K562 (cell line): ENCODE results near the gene CDKN2D. TPM values are rescaled to one million over a fixed set of nuclear protein-coding genes. Genes with fewer than 3 reads are reported as not detected.

ENCODE experiments used
- EZH2 ChIP-seq: IDR thresholded peaks from 2 replicates; pipeline ENCODE4 v1.6.1; 2012; ENCODE audit warnings: low read depth, mild to moderate bottlenecking, inconsistent platforms, low read length, borderline replicate concordance
- HIVEP1 ChIP-seq: fragments of 250-450 bp; sonication (Bioruptor Pico); IDR thresholded peaks from 2 replicates; pipeline ENCODE4 v1.4.0; 2020; ENCODE audit warnings: mild to moderate bottlenecking
- HMGN3 ChIP-seq: IDR thresholded peaks from 2 replicates; pipeline ENCODE4 v1.6.1; 2011; ENCODE audit warnings: borderline replicate concordance, low read depth, mild to moderate bottlenecking, mixed read lengths, low read length; ENCODE audit not compliant: insufficient read length; ENCODE audit errors: extremely low read depth
- HSF4 ChIP-seq: fragments of 250-450 bp; sonication (Bioruptor Pico); IDR thresholded peaks from 2 replicates; pipeline ENCODE4 v2.1.2; 2022; ENCODE audit warnings: mild to moderate bottlenecking, moderate library complexity, borderline replicate concordance
- KLF16 ChIP-seq: IDR thresholded peaks from 2 replicates; pipeline ENCODE4 v1.6.1; 2016; ENCODE audit warnings: antibody characterized with exemption
- PHB ChIP-seq: fragments of 250-450 bp; sonication (Bioruptor Pico); IDR thresholded peaks from 2 replicates; pipeline ENCODE4 v1.5.0; 2021
- POLR2A ChIP-seq: fragments of 450-650 bp; conservative IDR thresholded peaks from 2 replicates; pipeline ENCODE4 v1.6.1; 2016
- SAFB ChIP-seq: fragments of 200-400 bp; formaldehyde crosslinking; IDR thresholded peaks from 2 replicates; pipeline ENCODE4 v1.6.1; 2017; ENCODE audit warnings: low read depth, low read length, borderline replicate concordance
- SMC3 ChIP-seq: conservative IDR thresholded peaks from 2 replicates; pipeline ENCODE4 v1.6.1; 2011; ENCODE audit warnings: low read depth, low read length, improper control_type of control experiment; ENCODE audit not compliant: insufficient read depth
- STAT5B ChIP-seq: fragments of 250-450 bp; sonication (Bioruptor Pico); IDR thresholded peaks from 2 replicates; pipeline ENCODE4 v1.8.0; 2021; ENCODE audit warnings: mild to moderate bottlenecking, inconsistent platforms
- ZNF274 ChIP-seq: IDR thresholded peaks from 2 replicates; pipeline ENCODE4 v1.6.1; 2011; ENCODE audit warnings: low read depth, mild to moderate bottlenecking, low read length, moderate library complexity, borderline replicate concordance
- ZNF431 ChIP-seq: sonication (generic); formaldehyde crosslinking; IDR thresholded peaks from 2 replicates; pipeline ENCODE4 v1.8.0; 2022; ENCODE audit warnings: mild to moderate bottlenecking, missing genetic modification reagents
- ZNF766 ChIP-seq: fragments of 200-800 bp; sonication (Bioruptor generic); conservative IDR thresholded peaks from 2 replicates; pipeline ENCODE4 v1.6.1; 2016; ENCODE audit warnings: missing genetic modification characterization, missing compliant biosample characterization
- polyA plus RNA-seq, 8 experiments: library from polyadenylated mRNA; depleted of rRNA in 4 of 8; stranded (reverse) in 5 of 8; unstranded in 3 of 8; fragments of >200 nt; fragmentation: Nextera tagmentation in 2 of 8; fragmentation: Illumina TruSeq in 1 of 8; extraction: Ambion mirVana in 2 of 8; extraction: Trizol in 1 of 8; gene quantifications; 2 replicates each; pipeline versions ENCODE4 v1.2.1 to v1.2.3, GENCODE V29; 2011 to 2014; ENCODE audit warnings: inconsistent platforms in 1 of 8, missing spikeins in 1 of 8
- total RNA-seq, 7 experiments: library from RNA; depleted of rRNA in 6 of 7; stranded (reverse); fragments of >200 nt in 6 of 7; fragmentation: Illumina TruSeq in 2 of 7; extraction: Trizol in 2 of 7; gene quantifications; 2 replicates each; pipeline versions ENCODE4 v1.2.1 to v1.2.3, GENCODE V29; 2011 to 2021; ENCODE audit warnings: low replicate concordance in 1 of 7
- TF ChIP-seq, protein P1 (sequence below): fragments of 450-650 bp; IDR thresholded peaks from 2 replicates; pipeline ENCODE4 v1.6.1; 2016; ENCODE audit warnings: low read depth, mild to moderate bottlenecking, moderate library complexity
- TF ChIP-seq, protein P2 (sequence below), 2 experiments: fragments of 450-650 bp; conservative IDR thresholded peaks; 2 replicates each; pipeline ENCODE4 v1.6.1; 2017; ENCODE audit warnings: mild to moderate bottlenecking in 2 of 2, moderate library complexity in 2 of 2
- TF ChIP-seq, protein P3 (sequence below): sonication (generic); formaldehyde crosslinking; IDR thresholded peaks from 2 replicates; pipeline ENCODE4 v1.8.1; 2023; ENCODE audit warnings: mild to moderate bottlenecking, missing genetic modification reagents
- TF ChIP-seq, protein P4 (sequence below): fragments of 250-450 bp; sonication (Bioruptor Pico); IDR thresholded peaks from 2 replicates; pipeline ENCODE4 v1.4.0; 2020
- TF ChIP-seq, protein P5 (sequence below): sonication (generic); formaldehyde crosslinking; IDR thresholded peaks from 2 replicates; pipeline ENCODE4 v1.8.0; 2022; ENCODE audit warnings: missing genetic modification reagents, mild to moderate bottlenecking, borderline replicate concordance
- TF ChIP-seq, protein P6 (sequence below): fragments of 450-650 bp; formaldehyde crosslinking; IDR thresholded peaks from 2 replicates; pipeline ENCODE4 v1.4.0; 2020; ENCODE audit warnings: mild to moderate bottlenecking, mixed read lengths
- TF ChIP-seq, protein P7 (sequence below): fragments of 450-650 bp; IDR thresholded peaks from 2 replicates; pipeline ENCODE4 v1.6.1; 2014; ENCODE audit warnings: low read depth, mild to moderate bottlenecking, moderate library complexity, borderline replicate concordance

Gene CDKN2D
- total and polyA plus RNA-seq, 9 of the 15 experiments (the other 6 are each of a cell fraction or from before 2014, with no cell fraction given) = 0.41 to 8.2 (median 3.7) TPM

DNA sequence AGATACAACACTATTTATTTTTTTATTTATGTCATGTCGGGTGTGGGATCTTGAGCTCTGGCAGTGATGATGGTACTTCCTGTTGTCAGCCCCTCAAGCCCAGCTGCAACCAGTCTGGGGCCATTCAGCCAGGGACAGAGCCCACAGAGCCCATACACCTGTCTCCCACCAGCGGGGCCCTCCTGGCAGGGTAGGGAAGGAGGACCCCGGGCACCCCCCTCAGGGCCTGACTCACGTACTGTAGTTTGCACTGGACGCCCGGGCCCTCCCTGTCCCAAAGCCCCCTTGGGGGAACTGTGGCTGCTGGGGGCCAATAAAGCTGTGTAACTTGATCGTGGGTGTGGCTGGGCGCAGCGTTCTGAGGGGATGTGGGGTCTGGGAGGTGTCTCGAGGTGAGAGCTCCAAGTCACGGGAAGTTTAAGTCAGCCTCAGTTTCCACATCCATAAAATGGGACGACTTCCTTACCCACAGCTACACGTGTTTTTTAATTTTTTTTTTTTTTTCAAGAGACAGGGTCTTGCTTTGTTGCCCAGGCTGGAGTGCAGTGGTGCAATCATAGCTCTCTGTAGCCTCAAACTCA, 15.6 kb downstream of the CDKN2D start (continued):
- TF ChIP-seq HMGN3 = no peak
- no peak for TF ChIP-seq HIVEP1 (CRISPR knock-in tag)
- TF ChIP-seq ZNF274 = no peak
- TF ChIP-seq, protein P1, sequence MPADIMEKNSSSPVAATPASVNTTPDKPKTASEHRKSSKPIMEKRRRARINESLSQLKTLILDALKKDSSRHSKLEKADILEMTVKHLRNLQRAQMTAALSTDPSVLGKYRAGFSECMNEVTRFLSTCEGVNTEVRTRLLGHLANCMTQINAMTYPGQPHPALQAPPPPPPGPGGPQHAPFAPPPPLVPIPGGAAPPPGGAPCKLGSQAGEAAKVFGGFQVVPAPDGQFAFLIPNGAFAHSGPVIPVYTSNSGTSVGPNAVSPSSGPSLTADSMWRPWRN = no peak
- TF ChIP-seq, protein P2, sequence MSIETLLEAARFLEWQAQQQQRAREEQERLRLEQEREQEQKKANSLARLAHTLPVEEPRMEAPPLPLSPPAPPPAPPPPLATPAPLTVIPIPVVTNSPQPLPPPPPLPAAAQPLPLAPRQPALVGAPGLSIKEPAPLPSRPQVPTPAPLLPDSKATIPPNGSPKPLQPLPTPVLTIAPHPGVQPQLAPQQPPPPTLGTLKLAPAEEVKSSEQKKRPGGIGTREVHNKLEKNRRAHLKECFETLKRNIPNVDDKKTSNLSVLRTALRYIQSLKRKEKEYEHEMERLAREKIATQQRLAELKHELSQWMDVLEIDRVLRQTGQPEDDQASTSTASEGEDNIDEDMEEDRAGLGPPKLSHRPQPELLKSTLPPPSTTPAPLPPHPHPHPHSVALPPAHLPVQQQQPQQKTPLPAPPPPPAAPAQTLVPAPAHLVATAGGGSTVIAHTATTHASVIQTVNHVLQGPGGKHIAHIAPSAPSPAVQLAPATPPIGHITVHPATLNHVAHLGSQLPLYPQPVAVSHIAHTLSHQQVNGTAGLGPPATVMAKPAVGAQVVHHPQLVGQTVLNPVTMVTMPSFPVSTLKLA (conservative IDR thresholded peaks at IDR 0.05) = 0 out of 4 replicates have a peak, but pooled peaks of 1 of the 2 experiments have one; percentile 24
- TF ChIP-seq EZH2 = no peak
- no peak for TF ChIP-seq SAFB
- no peak for TF ChIP-seq STAT5B (CRISPR knock-in tag)
- TF ChIP-seq, protein P3, sequence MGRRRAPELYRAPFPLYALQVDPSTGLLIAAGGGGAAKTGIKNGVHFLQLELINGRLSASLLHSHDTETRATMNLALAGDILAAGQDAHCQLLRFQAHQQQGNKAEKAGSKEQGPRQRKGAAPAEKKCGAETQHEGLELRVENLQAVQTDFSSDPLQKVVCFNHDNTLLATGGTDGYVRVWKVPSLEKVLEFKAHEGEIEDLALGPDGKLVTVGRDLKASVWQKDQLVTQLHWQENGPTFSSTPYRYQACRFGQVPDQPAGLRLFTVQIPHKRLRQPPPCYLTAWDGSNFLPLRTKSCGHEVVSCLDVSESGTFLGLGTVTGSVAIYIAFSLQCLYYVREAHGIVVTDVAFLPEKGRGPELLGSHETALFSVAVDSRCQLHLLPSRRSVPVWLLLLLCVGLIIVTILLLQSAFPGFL (CRISPR knock-in tag) = no peak
- no peak for TF ChIP-seq ZNF766 (CRISPR knock-in tag)
- TF ChIP-seq, protein P4, sequence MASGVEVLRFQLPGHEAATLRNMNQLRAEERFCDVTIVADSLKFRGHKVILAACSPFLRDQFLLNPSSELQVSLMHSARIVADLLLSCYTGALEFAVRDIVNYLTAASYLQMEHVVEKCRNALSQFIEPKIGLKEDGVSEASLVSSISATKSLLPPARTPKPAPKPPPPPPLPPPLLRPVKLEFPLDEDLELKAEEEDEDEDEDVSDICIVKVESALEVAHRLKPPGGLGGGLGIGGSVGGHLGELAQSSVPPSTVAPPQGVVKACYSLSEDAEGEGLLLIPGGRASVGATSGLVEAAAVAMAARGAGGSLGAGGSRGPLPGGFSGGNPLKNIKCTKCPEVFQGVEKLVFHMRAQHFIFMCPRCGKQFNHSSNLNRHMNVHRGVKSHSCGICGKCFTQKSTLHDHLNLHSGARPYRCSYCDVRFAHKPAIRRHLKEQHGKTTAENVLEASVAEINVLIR (CRISPR knock-in tag) = no peak
- TF ChIP-seq PHB (CRISPR knock-in tag) = no peak
- TF ChIP-seq KLF16 = no peak
- TF ChIP-seq SMC3 = no peak
- TF ChIP-seq, protein P5, sequence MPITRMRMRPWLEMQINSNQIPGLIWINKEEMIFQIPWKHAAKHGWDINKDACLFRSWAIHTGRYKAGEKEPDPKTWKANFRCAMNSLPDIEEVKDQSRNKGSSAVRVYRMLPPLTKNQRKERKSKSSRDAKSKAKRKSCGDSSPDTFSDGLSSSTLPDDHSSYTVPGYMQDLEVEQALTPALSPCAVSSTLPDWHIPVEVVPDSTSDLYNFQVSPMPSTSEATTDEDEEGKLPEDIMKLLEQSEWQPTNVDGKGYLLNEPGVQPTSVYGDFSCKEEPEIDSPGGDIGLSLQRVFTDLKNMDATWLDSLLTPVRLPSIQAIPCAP = no peak
- TF ChIP-seq ZNF431 (CRISPR knock-in tag) = no peak
- no peak for TF ChIP-seq HSF4 (CRISPR knock-in tag)
- TF ChIP-seq, protein P6, sequence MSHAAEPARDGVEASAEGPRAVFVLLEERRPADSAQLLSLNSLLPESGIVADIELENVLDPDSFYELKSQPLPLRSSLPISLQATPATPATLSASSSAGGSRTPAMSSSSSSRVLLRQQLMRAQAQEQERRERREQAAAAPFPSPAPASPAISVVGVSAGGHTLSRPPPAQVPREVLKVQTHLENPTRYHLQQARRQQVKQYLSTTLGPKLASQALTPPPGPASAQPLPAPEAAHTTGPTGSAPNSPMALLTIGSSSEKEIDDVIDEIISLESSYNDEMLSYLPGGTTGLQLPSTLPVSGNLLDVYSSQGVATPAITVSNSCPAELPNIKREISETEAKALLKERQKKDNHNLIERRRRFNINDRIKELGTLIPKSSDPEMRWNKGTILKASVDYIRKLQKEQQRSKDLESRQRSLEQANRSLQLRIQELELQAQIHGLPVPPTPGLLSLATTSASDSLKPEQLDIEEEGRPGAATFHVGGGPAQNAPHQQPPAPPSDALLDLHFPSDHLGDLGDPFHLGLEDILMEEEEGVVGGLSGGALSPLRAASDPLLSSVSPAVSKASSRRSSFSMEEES = no peak
- TF ChIP-seq, protein P7, sequence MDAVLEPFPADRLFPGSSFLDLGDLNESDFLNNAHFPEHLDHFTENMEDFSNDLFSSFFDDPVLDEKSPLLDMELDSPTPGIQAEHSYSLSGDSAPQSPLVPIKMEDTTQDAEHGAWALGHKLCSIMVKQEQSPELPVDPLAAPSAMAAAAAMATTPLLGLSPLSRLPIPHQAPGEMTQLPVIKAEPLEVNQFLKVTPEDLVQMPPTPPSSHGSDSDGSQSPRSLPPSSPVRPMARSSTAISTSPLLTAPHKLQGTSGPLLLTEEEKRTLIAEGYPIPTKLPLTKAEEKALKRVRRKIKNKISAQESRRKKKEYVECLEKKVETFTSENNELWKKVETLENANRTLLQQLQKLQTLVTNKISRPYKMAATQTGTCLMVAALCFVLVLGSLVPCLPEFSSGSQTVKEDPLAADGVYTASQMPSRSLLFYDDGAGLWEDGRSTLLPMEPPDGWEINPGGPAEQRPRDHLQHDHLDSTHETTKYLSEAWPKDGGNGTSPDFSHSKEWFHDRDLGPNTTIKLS = no peak
- peak; percentile 45; the same call in 1 of the 2 replicates for TF ChIP-seq POLR2A
